HEK293 (cell line): ENCODE measurements around the gene TFR2.
A peak's percentile ranks its signal among the peaks of the same experiment; 100 is the strongest.

ENCODE experiments used
- AEBP2 ChIP-seq: fragments of 450-650 bp; formaldehyde crosslinking; IDR thresholded peaks from 2 replicates; pipeline ENCODE4 v1.5.1; 2016; ENCODE audit warnings: missing biosample characterization, missing genetic modification characterization, borderline replicate concordance
- MEIS1 ChIP-seq: sonication (generic); formaldehyde crosslinking; IDR thresholded peaks from 2 replicates; pipeline ENCODE4 v1.8.1; 2022; ENCODE audit warnings: missing genetic modification reagents, mild to moderate bottlenecking, borderline replicate concordance
- REPIN1 ChIP-seq: fragments of 450-650 bp; formaldehyde crosslinking; IDR thresholded peaks from 2 replicates; pipeline ENCODE4 v1.5.1; 2017; ENCODE audit warnings: missing biosample characterization, missing genetic modification characterization, low read depth
- SALL2 ChIP-seq: fragments of 450-650 bp; formaldehyde crosslinking; IDR thresholded peaks from 2 replicates; pipeline ENCODE4 v1.5.0; 2017; ENCODE audit warnings: missing biosample characterization, mild to moderate bottlenecking, missing genetic modification characterization, borderline replicate concordance
- ZBTB11 ChIP-seq: fragments of 450-650 bp; formaldehyde crosslinking; conservative IDR thresholded peaks from 2 replicates; pipeline ENCODE4 v1.5.1; 2016; ENCODE audit warnings: low read depth, missing biosample characterization, missing genetic modification characterization
- ZBTB26 ChIP-seq: fragments of 450-650 bp; formaldehyde crosslinking; optimal IDR thresholded peaks from 2 replicates; pipeline ENCODE3; 2016; ENCODE audit warnings: missing biosample characterization, mild to moderate bottlenecking, missing genetic modification characterization
- ZBTB44 ChIP-seq: fragments of 450-650 bp; IDR thresholded peaks from 2 replicates; pipeline ENCODE4 v1.5.1; 2018; ENCODE audit warnings: missing biosample characterization, mild to moderate bottlenecking, missing genetic modification characterization
- ZBTB8A ChIP-seq: fragments of 450-650 bp; formaldehyde crosslinking; IDR thresholded peaks from 2 replicates; pipeline ENCODE4 v1.5.1; 2016; ENCODE audit warnings: missing biosample characterization, missing genetic modification characterization
- ZFP37 ChIP-seq: fragments of 450-650 bp; formaldehyde crosslinking; IDR thresholded peaks from 2 replicates; pipeline ENCODE4 v1.5.1; 2016; ENCODE audit warnings: missing biosample characterization, missing genetic modification characterization
- ZFP41 ChIP-seq: fragments of 450-650 bp; formaldehyde crosslinking; IDR thresholded peaks from 2 replicates; pipeline ENCODE4 v1.5.1; 2016; ENCODE audit warnings: missing biosample characterization, missing genetic modification characterization, borderline replicate concordance
- ZNF112 ChIP-seq: fragments of 450-650 bp; formaldehyde crosslinking; IDR thresholded peaks from 2 replicates; pipeline ENCODE4 v1.5.0; 2017; ENCODE audit warnings: missing biosample characterization, missing genetic modification characterization
- ZNF19 ChIP-seq: fragments of 450-650 bp; formaldehyde crosslinking; IDR thresholded peaks from 2 replicates; pipeline ENCODE4; 2016; ENCODE audit warnings: missing biosample characterization, missing genetic modification characterization, low read depth
- ZNF2 ChIP-seq: fragments of 450-650 bp; formaldehyde crosslinking; IDR thresholded peaks from 2 replicates; pipeline ENCODE4 v1.5.1; 2016; ENCODE audit warnings: missing biosample characterization, missing genetic modification characterization
- ZNF214 ChIP-seq: fragments of 450-650 bp; formaldehyde crosslinking; IDR thresholded peaks from 2 replicates; pipeline ENCODE4 v1.5.1; 2017; ENCODE audit warnings: missing biosample characterization, mild to moderate bottlenecking, missing genetic modification characterization, borderline replicate concordance
- ZNF239 ChIP-seq: fragments of 450-650 bp; formaldehyde crosslinking; IDR thresholded peaks from 2 replicates; pipeline ENCODE4 v1.5.1; 2016; ENCODE audit warnings: missing biosample characterization, missing genetic modification characterization
- ZNF274 ChIP-seq, 2 experiments: fragments of 200-500 bp in 1 of 2; fragments of 450-650 bp in 1 of 2; sonication (Bioruptor generic) in 1 of 2; formaldehyde crosslinking in 1 of 2; IDR thresholded peaks; 2 replicates each; pipeline versions ENCODE4 v1.5.1 to v1.6.1; 2014 to 2016; ENCODE audit warnings: borderline replicate concordance in 1 of 2, inconsistent platforms in 1 of 2, low read length in 1 of 2, missing biosample characterization in 1 of 2, missing genetic modification characterization in 1 of 2
- ZNF280D ChIP-seq: fragments of 450-650 bp; formaldehyde crosslinking; IDR thresholded peaks from 2 replicates; pipeline ENCODE4 v1.5.1; 2016; ENCODE audit warnings: missing biosample characterization, missing genetic modification characterization
- ZNF350 ChIP-seq: fragments of 450-650 bp; formaldehyde crosslinking; IDR thresholded peaks from 2 replicates; pipeline ENCODE4 v1.5.0; 2017; ENCODE audit warnings: missing biosample characterization, mild to moderate bottlenecking, missing genetic modification characterization
- ZNF404 ChIP-seq: fragments of 450-650 bp; formaldehyde crosslinking; IDR thresholded peaks from 2 replicates; pipeline ENCODE4 v1.5.1; 2017; ENCODE audit warnings: missing biosample characterization, missing genetic modification characterization
- ZNF549 ChIP-seq: fragments of 450-650 bp; IDR thresholded peaks from 2 replicates; pipeline ENCODE4 v1.5.1; 2018; ENCODE audit warnings: missing biosample characterization, missing genetic modification characterization, mild to moderate bottlenecking, inconsistent platforms, moderate library complexity
- ZNF555 ChIP-seq: fragments of 450-650 bp; formaldehyde crosslinking; conservative IDR thresholded peaks from 2 replicates; pipeline ENCODE4 v1.5.1; 2017; ENCODE audit warnings: missing biosample characterization, mild to moderate bottlenecking, missing genetic modification characterization, inconsistent platforms
- ZNF560 ChIP-seq: fragments of 450-650 bp; formaldehyde crosslinking; IDR thresholded peaks from 2 replicates; pipeline ENCODE4 v1.5.1; 2017; ENCODE audit warnings: missing biosample characterization, missing genetic modification characterization, borderline replicate concordance
- ZNF596 ChIP-seq: fragments of 450-650 bp; IDR thresholded peaks from 2 replicates; pipeline ENCODE4 v1.5.0; 2018; ENCODE audit warnings: missing biosample characterization, mild to moderate bottlenecking, missing genetic modification characterization, moderate library complexity
- ZNF610 ChIP-seq: fragments of 450-650 bp; formaldehyde crosslinking; IDR thresholded peaks from 2 replicates; pipeline ENCODE4 v1.5.1; 2016; ENCODE audit warnings: missing biosample characterization, missing genetic modification characterization, borderline replicate concordance
- ZNF776 ChIP-seq: fragments of 450-650 bp; formaldehyde crosslinking; IDR thresholded peaks from 2 replicates; pipeline ENCODE4 v1.5.0; 2017; ENCODE audit warnings: missing biosample characterization, missing genetic modification characterization, borderline replicate concordance
- ZXDB ChIP-seq: fragments of 450-650 bp; formaldehyde crosslinking; IDR thresholded peaks from 2 replicates; pipeline ENCODE4 v1.5.1; 2016; ENCODE audit warnings: missing biosample characterization, missing genetic modification characterization

Gene TFR2

GRCh38 chr7:100673302-100673941 is 32.1 kb upstream of the TFR2 start, which contains the start of gene GNB2 (continued):
- 0 out of 2 replicates have a peak, but pooled peaks have one; percentile 11 for TF ChIP-seq ZNF280D (tag by site-specific recombination)
- TF ChIP-seq ZXDB (tag by site-specific recombination), result peak; percentile 97
- TF ChIP-seq ZNF19 (tag by site-specific recombination), result no peak
- no peak for TF ChIP-seq ZNF555 (tag by site-specific recombination)
- TF ChIP-seq ZNF404 (tag by site-specific recombination), result 0 out of 2 replicates have a peak, but pooled peaks have one; percentile 20
- TF ChIP-seq ZNF596 (tag by site-specific recombination), result peak; percentile 78; the same call in 1 of the 2 replicates
- TF ChIP-seq ZFP41 (tag by site-specific recombination), result no peak
- no peak for TF ChIP-seq ZNF549
- no peak for TF ChIP-seq ZNF214 (tag by site-specific recombination)
- no peak for TF ChIP-seq ZNF274 (IDR thresholded peaks at IDR 0.05; ENCODE audit: low read length)
- no peak for TF ChIP-seq ZNF274 (tag by site-specific recombination; IDR thresholded peaks at IDR 0.05; ENCODE audit: borderline replicate concordance)
- TF ChIP-seq ZBTB26 (tag by site-specific recombination), result peak; percentile 77
- 0 out of 2 replicates have a peak, but pooled peaks have one; percentile 32 for TF ChIP-seq ZBTB11
- TF ChIP-seq ZNF112, result no peak
- TF ChIP-seq ZNF560 (tag by site-specific recombination), result no peak
- TF ChIP-seq MEIS1 (CRISPR knock-in tag), result no peak
- 0 out of 2 replicates have a peak, but pooled peaks have one; percentile 81 for TF ChIP-seq REPIN1 (tag by site-specific recombination)
- peak; percentile 98 for TF ChIP-seq ZNF2 (tag by site-specific recombination)
- TF ChIP-seq ZBTB44 (tag by site-specific recombination), result peak; percentile 69; the same call in 1 of the 2 replicates
- no peak for TF ChIP-seq ZNF350 (tag by site-specific recombination)
- TF ChIP-seq SALL2 (tag by site-specific recombination), result no peak
- TF ChIP-seq ZBTB8A (tag by site-specific recombination), result peak; percentile 81
- no peak for TF ChIP-seq AEBP2
- no peak for TF ChIP-seq ZNF776 (tag by site-specific recombination)
- TF ChIP-seq ZFP37, result peak; percentile 82
- peak; percentile 62; the same call in 1 of the 2 replicates for TF ChIP-seq ZNF239 (tag by site-specific recombination)
- peak; percentile 90 for TF ChIP-seq ZNF610
